Tibial nerve (tissue), 4 donors: ENCODE results near the gene SHLD1. TPM values are rescaled to one million over a fixed set of nuclear protein-coding genes. Genes with fewer than 3 reads are reported as not detected.
"Not testable (repeated sequence)": the region's sequence is repeated elsewhere in the genome, so short reads cannot be mapped to it uniquely, and the experiment has no call there.

ENCODE experiments used
- DNase-seq, 2 donors: peaks; one replicate each; pipeline ENCODE4 v3.0.0-alpha.2; 2019; ENCODE audit warnings: low spot score in 2 of 2
- H3K27ac ChIP-seq, 4 donors: fragments of 200-600 bp; sonication (generic) in 3 of 4; one replicate each; pipeline ENCODE4 v1.5.1; 2017 to 2019; ENCODE audit warnings: mild to moderate bottlenecking in 1 of 4
- H3K27me3 ChIP-seq, 2 donors: fragments of 200-600 bp; sonication (generic) in 1 of 2; one replicate each; pipeline versions ENCODE4 v1.5.1 to v1.6.0; 2017 to 2019
- H3K36me3 ChIP-seq, 3 donors: fragments of 200-600 bp; sonication (generic); one replicate each; pipeline ENCODE4 v1.5.1; 2018 to 2019
- H3K4me1 ChIP-seq, 4 donors: fragments of 200-600 bp; sonication (generic) in 3 of 4; one replicate each; pipeline ENCODE4 v1.5.1; 2017 to 2019
- H3K4me3 ChIP-seq, 4 donors: fragments of 200-600 bp; sonication (generic) in 3 of 4; one replicate each; pipeline ENCODE4 v1.5.1; 2017 to 2019; ENCODE audit warnings: mild to moderate bottlenecking in 1 of 4, moderate library complexity in 1 of 4
- H3K9me3 ChIP-seq, 4 donors: fragments of 200-600 bp; sonication (generic) in 3 of 4; one replicate each; pipeline ENCODE4 v1.5.1; 2017 to 2019
- CTCF ChIP-seq, 5 experiments: fragments of 200-600 bp in 3 of 5; fragments of 450-650 bp in 2 of 5; sonication (generic) in 3 of 5; IDR thresholded peaks; one replicate each; pipeline ENCODE4 v1.5.1; 2016 to 2019; ENCODE audit warnings: antibody characterized with exemption in 5 of 5, mild to moderate bottlenecking in 3 of 5, moderate library complexity in 2 of 5
- EP300 ChIP-seq, 2 donors: sonication (generic); formaldehyde crosslinking; IDR thresholded peaks; one replicate each; pipeline ENCODE4 v1.6.1; 2017; ENCODE audit warnings: antibody characterized with exemption in 2 of 2, mild to moderate bottlenecking in 1 of 2
- POLR2A ChIP-seq, 2 donors: fragments of 450-650 bp; IDR thresholded peaks; one replicate each; pipeline ENCODE4 v1.6.1; 2017; ENCODE audit warnings: antibody characterized with exemption in 2 of 2, mild to moderate bottlenecking in 2 of 2, moderate library complexity in 2 of 2
- WGBS, 2 donors: methylation state at CpG; one replicate each; pipeline ENCODE4 v1.1.5; 2018; 5-methylcytosine and 5-hydroxymethylcytosine counted together
- total RNA-seq, 4 donors: library from RNA; depleted of rRNA; stranded (reverse); fragments of >200 nt; gene quantifications; one replicate each; pipeline ENCODE4 v1.1.0, GENCODE V29; 2016

Gene SHLD1
- total RNA-seq, 4 donors from 2014 or later, result 2.9 to 5.9 (median 4.0) TPM

GRCh38 chr20:5737619-5737953 is 12.6 kb upstream of the SHLD1 start:
- TF ChIP-seq CTCF (IDR thresholded peaks at IDR 0.05), result no peak
- no peak for TF ChIP-seq EP300 (IDR thresholded peaks at IDR 0.05)
- no peak for TF ChIP-seq POLR2A (IDR thresholded peaks at IDR 0.05)
- Histone ChIP-seq H3K4me1 (peaks cover 0 to 12% (median 0%) of the 10 kb centered on the region in 4 donors), H3K27me3 (peaks cover 0 to 5% of the 10 kb centered on the region in 2 donors), H3K9me3 (no peaks in the 10 kb centered on the region), H3K4me3 (no peak overlapping the region), H3K36me3 (no peaks in the 10 kb centered on the region), H3K27ac (peak overlapping the region in 1 of 4 donors; percentile 2)
- 80 to 86% methylated on average over 3 of the region's 3 CpGs for WGBS, 2 donors
- DNase-seq, result no peak

GRCh38 chr20:5737966-5738365 is 12.2 kb upstream of the SHLD1 start:
- no peak overlapping the region for H3K4me3 ChIP-seq
- no peak for TF ChIP-seq POLR2A (IDR thresholded peaks at IDR 0.05)
- TF ChIP-seq CTCF (IDR thresholded peaks at IDR 0.05), result no peak
- no peak for TF ChIP-seq EP300 (IDR thresholded peaks at IDR 0.05)
- peak overlapping the region in 1 of 4 donors; percentile 2 for H3K27ac ChIP-seq
- 73 to 82% methylated on average over 3 of the region's 3 CpGs for WGBS, 2 donors
- no peak for DNase-seq
- H3K27me3 ChIP-seq, result peaks cover 0 to 5% of the 10 kb centered on the region in 2 donors
- peaks cover 0 to 12% (median 0%) of the 10 kb centered on the region in 4 donors for H3K4me1 ChIP-seq
- H3K9me3 ChIP-seq, result no peaks in the 10 kb centered on the region
- no peaks in the 10 kb centered on the region for H3K36me3 ChIP-seq

DNA sequence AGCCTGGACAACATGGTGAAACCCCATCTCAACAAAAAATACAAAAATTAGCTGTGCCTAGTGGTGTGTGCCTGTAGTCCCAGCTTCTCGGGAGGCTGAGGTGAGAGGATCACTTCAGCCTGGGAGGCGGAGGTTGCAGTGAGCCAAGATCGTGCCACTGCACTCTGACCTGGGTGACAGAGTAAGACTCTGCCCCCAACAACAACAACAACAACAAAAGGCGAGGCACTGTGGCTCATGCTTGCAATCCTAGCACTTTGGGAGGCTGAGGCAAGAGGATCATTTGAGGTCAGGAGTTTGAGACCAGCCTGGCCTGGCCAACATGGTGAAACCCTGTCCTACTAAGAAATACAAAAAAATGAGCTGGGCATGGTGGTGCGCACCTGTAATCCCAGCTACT is 9.6 kb upstream of the SHLD1 start:
- not testable (repeated sequence) for DNase-seq, H3K27ac ChIP-seq, H3K36me3 ChIP-seq, H3K4me3 ChIP-seq, H3K27me3 ChIP-seq, H3K9me3 ChIP-seq
- 84 to 90% methylated on average over 5 of the region's 5 CpGs for WGBS, 2 donors
- peaks cover 0 to 12% (median 0%) of the 10 kb centered on the region in 4 donors for H3K4me1 ChIP-seq

- TF ChIP-seq EP300 (IDR thresholded peaks at IDR 0.05), result no peak
- TF ChIP-seq CTCF (IDR thresholded peaks at IDR 0.05), result no peak
- no peak for TF ChIP-seq POLR2A (IDR thresholded peaks at IDR 0.05)
- Histone ChIP-seq H3K4me3 (no peak overlapping the region), H3K27ac (no peak overlapping the region), H3K36me3 (no peaks in the 10 kb centered on the region), H3K27me3 (no peaks in the 10 kb centered on the region), H3K9me3 (no peaks in the 10 kb centered on the region), H3K4me1 (peaks cover 0 to 12% (median 0%) of the 10 kb centered on the region in 4 donors)
- WGBS, 2 donors, result 83 to 88% methylated on average over 2 of the region's 2 CpGs
- DNase-seq, result no peak
Observed at GRCh38 chr20:5741089-5741488, 9.1 kb upstream of the SHLD1 start.

DNA sequence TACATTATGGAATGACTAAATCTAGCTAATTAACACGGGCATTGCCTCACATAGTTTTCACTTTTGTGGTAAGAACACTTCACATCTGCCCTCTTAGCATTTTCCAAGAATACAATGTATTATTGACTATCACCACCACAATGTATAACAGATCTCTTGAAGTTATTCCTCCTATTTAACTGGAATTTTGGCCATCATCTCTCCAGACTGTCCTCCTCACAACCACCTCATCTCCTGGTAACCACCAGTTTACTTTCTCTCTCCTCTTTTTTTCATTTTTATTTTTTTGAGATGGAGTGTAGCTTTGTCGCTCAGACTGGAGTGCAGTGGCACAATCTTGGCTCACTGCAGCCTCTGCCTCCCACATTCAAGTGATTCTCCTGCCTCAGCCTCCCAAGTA is 8.2 kb upstream of the SHLD1 start:
- Histone ChIP-seq H3K9me3 (no peaks in the 10 kb centered on the region), H3K36me3 (no peaks in the 10 kb centered on the region), H3K4me1 (peaks cover 0 to 12% (median 0%) of the 10 kb centered on the region in 4 donors), H3K27ac (no peak overlapping the region), H3K27me3 (no peaks in the 10 kb centered on the region), H3K4me3 (no peak overlapping the region)
- DNase-seq, result no peak
- TF ChIP-seq CTCF (IDR thresholded peaks at IDR 0.05) (no peak), EP300 (IDR thresholded peaks at IDR 0.05) (no peak), POLR2A (IDR thresholded peaks at IDR 0.05) (no peak)
- WGBS, 2 donors, result 84 to 89% methylated on average over 2 of the region's 2 CpGs

GRCh38 chr20:5745416-5746030 is 4.7 kb upstream of the SHLD1 start:
- Histone ChIP-seq H3K4me3 (no peak overlapping the region), H3K36me3 (no peaks in the 10 kb centered on the region), H3K27me3 (no peaks in the 10 kb centered on the region), H3K9me3 (no peaks in the 10 kb centered on the region), H3K4me1 (peaks cover 0 to 4% (median 2%) of the 10 kb centered on the region in 4 donors), H3K27ac (no peak overlapping the region)
- DNase-seq, result no peak
- TF ChIP-seq POLR2A (IDR thresholded peaks at IDR 0.05) (no peak), CTCF (IDR thresholded peaks at IDR 0.05) (no peak), EP300 (IDR thresholded peaks at IDR 0.05) (no peak)
- WGBS, 2 donors, result 65 to 68% methylated on average over 8 of the region's 8 CpGs
